ENCODE results near the gene CGN.

DNA sequence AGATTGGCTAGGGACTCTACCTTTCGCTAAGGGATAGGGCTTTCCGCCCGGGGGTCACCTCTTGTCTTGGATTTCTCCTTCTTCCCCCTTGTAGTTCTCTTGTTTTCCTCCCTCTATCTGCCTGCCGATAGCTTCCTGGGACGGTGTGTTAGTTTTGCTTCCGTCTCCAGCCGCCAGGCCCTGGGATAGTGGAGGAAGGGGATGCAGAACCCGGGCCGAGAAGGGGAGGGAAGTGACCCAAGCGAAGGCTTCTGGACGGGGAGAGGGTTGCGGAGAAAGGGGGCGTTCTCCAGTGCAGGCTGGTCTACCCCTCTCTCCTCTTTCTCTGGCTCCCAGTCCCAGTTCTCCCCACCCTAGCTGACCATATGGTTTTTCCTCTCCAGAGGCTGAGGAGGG, 29.8 kb downstream of the CGN start:
- TF ChIP-seq, protein P1, sequence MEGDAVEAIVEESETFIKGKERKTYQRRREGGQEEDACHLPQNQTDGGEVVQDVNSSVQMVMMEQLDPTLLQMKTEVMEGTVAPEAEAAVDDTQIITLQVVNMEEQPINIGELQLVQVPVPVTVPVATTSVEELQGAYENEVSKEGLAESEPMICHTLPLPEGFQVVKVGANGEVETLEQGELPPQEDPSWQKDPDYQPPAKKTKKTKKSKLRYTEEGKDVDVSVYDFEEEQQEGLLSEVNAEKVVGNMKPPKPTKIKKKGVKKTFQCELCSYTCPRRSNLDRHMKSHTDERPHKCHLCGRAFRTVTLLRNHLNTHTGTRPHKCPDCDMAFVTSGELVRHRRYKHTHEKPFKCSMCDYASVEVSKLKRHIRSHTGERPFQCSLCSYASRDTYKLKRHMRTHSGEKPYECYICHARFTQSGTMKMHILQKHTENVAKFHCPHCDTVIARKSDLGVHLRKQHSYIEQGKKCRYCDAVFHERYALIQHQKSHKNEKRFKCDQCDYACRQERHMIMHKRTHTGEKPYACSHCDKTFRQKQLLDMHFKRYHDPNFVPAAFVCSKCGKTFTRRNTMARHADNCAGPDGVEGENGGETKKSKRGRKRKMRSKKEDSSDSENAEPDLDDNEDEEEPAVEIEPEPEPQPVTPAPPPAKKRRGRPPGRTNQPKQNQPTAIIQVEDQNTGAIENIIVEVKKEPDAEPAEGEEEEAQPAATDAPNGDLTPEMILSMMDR (IDR thresholded peaks at IDR 0.05; ENCODE audit: low read length): no peak
- TF ChIP-seq EZH2 (IDR thresholded peaks at IDR 0.05; ENCODE audit: borderline replicate concordance, low read length): no peak
